HG03342 (cell line): Measurements from ENCODE around the gene IST1.
"Not testable (repeated sequence)": the region's sequence is repeated elsewhere in the genome, so short reads cannot be mapped to it uniquely, and the experiment has no call there.

ENCODE experiments used
- ATAC-seq: cut with Tn5 transposase; IDR thresholded peaks from one replicate; pipeline ENCODE4 v1.9.1; 2021; ENCODE audit warnings: mild to moderate bottlenecking, moderate library complexity; ENCODE audit not compliant: unreplicated experiment

The IST1 gene

DNA sequence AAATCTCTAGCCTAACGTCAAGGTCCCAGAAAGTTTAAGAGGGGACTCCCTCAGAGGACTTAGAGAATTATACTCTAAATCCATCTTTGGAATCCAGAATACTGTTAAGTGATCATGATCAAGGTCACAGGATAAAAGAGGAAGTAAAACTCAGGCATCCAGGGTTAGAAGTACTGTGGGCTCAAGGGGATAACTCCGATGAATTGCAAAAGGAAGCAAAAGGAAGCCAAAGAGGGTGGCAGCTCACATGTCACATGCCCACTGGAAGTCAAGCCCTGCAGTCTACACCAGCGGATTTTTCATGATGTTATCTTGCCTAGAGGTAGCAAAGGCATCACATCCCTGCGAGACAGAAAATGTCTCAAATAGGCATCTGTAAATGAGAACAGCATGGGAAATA, 15.2 kb upstream of the IST1 start:
- no peak for ATAC-seq

DNA sequence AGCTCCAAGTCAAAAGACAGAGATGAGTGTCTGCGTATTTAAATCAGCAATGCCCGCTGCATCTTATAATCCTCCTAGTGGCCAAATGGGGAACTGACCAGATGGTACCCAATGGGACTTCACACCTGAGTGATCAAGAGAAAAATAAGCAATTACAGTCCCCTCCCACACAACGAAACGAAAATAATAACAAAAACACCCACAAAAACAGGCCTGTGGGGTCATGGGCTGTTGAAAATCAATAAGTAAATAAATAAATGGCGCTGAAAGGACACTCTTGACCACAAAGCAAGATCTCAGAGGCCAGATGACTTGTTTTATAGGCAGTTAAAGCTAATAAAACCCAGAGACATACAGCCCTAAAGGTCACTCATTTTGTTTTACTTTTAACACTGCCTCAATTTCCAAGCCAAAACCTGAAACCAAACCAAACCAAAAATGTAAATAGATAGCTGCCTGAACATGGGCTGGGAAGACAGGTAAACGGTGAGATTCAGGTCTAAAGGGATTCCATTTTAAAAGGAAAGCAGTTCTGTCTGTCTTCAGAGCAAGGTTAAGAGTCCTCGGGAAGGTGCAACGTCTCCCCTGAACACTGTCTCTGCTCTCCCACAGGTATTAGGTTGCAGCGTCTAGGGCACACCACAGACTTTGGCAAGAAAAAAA, 12.7 kb upstream of the IST1 start:
- peak; percentile 43 for ATAC-seq

DNA sequence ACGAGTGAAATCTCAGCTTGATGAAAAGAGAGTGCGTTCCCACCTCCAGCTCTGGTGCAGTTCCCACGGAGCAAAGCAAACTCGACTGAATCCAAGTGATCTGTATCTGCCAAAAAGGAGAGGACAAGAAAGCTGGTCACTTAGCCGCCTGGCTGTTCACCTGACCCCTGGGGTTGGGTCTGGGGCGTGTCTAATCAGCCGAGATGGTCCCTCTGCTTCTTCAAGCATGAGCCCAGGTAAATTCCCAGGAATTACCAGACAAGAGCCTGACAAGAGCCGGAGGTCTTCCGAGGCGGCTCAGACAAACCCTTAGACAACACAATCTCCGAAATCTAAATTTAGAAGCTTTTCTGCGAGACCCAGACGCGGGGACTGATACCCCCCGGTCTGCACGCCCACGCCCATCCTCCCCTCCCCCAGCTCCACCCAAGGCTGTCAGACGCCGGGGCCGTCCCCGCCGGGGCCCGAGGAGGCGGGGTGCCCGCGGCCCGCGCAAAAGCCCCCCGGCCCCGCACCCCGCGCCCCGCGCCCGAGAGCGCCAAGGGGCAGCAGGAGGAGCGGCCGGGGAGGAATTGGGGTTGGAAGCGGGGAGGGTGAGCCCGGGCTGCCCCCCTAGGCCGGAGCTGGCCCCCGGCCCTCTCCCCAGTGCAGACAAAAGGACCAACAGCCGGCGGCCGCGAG, 12.0 kb upstream of the IST1 start:
- ATAC-seq: peak; percentile 38

DNA sequence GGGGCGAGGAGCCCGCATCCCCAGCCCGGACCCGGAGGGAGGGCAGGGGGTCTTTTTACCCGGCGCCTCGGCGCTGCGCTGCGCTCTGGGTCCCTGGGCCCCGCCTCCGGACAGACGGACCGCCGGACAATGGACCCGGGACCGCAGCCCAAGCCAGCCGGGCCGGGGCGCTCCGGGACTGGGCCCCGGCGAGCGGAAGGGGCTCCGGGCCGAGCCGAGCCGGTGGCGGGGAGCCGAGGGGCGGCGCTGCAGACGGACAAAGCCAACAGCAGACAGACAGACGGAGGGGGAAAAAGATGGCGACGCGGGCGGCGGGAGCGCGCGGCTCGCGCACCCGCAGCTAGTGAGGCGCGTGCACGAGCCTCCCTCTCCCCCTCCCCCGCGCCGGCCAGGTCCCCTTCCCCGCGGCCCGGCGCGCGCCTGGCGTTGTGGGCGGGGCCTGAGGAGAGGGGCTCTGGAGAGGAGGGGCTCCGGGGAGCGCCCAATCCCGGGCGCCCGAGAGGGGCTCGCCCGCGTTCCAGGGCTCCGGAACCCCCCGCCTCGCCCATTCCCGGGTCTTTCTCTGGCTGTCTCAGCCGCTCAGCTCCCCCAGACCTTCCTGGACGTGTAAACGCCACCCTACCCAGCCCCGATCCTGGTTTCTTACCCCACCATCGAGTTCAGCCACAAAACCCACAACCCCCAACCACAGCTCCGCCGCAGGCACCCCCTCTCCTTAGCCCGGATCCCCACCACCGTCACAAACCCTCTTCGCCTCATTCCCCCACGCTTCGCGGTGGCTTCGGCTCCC, 11.3 kb upstream of the IST1 start, which contains the start of gene ZNF821:
Gene ZNF821, minus strand, starts transcription at position 334 of the 790 bp plus-strand sequence. CDS start 4,236 bp downstream, outside the sequence.
- ATAC-seq: peak; percentile 45

DNA sequence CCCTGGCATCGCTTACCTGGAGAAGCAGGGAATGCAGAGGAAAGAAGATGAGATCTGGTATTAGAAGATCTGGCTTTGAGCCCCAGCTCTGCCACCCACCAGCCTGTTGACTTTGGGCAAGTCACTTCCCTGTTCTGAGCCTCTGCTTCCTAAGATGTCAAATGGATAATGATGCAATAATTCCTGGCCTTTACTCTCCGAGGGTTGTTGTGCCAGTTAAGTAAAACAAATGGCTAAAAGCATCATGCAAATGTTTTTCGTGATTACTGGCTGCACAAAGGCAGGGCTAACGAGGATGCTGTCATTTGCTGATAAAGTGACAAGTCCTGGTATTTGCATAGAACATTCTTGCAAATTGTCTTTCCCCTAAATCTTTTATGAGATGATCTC, 10.1 kb upstream of the IST1 start:
- ATAC-seq: no peak

DNA sequence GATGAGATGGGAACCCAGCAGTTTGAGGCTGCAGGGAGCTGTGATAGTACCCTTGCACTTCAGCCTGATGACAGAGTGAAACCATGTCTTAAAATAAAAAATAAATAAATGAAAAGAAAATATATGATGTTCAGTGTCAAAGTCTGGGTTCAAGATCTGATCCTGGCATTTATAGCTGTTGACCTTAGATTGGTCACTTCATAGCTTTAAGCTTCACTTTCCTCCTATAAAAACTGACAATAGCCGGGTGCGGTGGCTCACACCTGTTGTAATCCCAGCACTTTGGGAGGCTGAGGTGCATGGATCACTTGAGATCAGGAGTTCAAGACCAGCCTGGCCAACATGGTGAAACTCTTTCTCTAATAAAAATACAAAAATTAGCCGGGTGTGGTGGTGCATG, 6.2 kb upstream of the IST1 start:
- ATAC-seq: no peak

DNA sequence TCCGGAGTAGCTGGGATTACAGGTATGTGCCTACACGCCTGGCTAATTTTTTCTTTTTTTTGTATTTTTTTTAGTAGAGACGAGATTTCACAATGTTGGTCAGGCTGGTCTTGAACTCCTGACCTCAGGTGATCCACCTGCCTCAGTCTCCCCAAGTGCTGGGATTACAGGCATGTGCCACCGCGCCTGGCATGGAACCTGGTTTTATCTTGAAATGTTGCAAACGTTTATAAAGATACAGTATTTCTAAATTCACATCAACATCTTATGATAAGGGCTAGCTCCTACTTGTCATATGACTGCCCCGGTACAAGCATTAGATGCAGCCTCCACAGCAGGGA, 1.5 kb upstream of the IST1 start:
- ATAC-seq: no peak

DNA sequence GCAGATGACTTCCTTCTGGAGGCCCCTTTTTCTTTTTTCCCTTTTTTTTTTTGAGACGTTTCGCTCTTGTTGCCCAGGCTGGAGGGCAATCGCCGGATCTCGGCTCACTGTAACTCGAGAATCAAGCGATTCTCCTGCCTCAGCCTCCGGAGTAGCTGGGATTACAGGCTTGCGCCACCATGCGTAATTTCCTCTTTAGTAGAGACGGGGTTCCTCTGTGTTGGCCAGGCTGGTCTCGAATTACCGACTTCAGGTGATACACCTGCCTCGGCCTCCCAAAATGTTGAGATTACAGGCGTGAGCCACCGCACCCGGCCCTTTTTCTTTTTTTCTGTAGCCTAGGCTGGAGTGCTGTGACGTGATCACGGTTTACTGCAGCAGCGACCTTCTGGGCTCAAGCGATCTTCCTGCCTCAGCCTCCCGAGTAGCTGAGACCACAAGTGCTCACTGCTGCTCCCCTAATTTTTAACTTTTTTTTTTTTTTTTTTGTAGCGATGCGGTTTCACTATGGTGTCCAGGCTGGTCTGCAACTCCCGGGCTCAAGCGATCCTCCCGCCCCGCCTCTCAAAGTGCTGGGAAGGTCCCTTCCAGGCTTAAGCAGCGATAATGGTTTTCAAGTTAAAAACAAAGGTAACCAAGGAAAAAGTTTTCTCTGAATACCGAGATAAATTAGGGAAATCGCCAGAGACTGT, 956 bp upstream of the IST1 start:
- ATAC-seq: no peak

DNA sequence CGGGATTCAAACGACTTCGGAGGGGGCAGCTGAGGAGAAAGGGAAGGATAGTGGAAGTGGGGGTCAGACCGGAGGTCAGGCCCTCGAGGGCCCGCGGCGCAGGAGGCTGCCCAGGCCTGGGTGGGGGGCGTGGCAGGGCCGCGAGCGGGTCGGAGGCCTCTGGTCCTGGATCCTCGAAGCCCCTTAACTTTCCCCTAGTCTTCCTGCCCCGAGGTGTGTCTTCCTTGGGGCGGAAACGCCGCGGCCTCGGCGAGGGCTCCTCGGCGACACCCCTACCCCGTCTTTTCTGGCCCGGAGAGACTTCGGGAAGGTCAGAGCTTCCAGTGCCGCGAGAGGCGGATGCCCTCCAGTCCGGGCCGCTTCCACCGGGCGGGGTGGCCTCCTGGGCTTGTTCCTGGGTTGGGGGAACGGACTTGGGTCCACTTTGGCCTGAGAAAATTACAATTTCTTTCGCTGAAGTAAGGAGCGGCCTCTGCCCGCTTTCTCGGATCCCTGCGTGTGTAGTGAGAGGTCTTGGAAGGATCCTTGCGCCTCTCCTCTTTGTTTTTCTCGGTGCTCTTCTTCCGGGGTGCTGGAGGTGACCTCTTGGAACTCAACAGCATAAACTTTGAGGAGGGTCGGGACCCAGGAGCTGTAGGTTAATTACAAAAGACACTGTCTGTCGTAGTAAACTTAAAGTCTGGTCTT, 491 bp downstream of the IST1 start:
- ATAC-seq: peak; percentile 29

DNA sequence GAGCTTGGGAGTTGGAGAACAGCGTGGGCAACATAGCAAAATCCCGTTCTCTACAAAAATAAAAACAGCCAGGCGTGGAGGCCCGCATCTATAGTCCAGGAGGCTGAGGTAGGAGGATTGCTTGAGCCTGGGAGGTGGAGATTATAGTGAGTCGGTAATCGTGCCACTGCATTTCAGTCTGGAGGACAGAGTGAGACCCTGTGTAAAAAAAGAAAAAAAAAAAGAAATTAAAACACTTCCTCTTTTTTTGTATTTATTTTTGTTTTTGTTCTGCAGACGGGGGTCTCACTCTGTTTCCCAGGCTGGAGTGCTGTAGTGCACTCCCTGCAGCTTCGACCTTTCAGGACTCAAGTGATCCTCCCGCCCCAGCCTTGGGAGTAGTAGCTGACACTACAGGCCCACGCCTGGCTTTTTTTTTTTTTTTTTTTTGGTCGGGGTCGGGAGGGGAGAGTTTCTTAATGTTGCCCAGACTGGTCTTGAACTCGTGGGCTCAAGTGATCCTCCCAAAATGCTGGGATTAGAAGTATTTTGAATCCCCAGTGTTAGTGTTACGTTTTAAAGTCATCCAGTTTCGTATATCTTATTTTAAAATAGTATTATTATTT, 1.5 kb downstream of the IST1 start:
- ATAC-seq: no peak

DNA sequence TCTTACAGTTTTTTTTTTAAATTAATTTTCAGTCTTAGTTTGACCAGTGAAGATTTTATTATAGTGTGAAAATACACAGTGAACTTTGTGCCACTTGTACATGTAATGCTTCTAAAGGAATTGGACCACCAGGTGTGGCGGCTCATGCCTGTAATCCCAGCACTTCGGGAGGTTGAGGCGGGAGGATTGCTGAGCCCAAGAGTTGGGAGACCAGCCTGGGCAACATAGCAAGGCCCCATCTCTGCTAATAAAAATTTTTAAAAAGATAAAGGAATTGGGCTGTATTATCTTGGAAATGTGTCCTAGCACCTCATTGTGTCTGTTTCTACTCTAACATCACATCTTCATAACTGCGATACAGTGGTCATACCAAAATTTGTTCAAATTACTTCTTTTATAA, 3.8 kb downstream of the IST1 start:
- ATAC-seq: no peak

DNA sequence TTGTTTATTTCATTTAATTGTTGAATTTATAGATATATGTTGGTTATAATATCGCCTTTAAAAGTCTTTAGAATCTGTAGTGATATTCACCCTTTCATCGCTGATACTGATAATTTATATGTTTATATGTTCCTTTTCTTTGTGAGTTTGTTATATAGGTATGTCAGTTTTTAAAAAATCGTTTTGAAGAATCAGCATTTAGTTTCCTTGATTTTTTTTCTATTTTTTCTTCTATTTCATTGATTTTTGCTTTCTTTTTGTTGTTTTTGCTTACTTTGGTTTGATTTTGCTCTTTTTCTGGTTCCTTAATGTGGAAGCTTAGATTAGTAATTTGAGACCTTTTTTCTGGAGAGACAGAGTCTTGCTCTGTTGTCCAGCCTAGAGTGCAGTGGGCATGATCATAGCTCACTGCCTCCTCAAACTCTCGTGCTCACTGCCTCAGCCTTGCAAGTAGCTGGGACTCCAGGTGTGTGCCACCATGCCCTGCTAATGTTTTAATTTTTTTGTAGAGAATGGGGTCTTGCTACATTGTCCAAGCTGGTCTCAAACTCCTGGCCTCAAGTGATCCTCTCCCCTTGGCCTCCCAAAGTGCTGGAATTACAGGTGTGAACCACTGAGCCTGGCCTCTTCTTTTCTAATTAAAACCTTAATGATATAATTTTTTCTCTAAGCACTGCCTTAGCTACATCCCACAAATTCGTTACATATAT, 7.5 kb downstream of the IST1 start:
- ATAC-seq: no peak

DNA sequence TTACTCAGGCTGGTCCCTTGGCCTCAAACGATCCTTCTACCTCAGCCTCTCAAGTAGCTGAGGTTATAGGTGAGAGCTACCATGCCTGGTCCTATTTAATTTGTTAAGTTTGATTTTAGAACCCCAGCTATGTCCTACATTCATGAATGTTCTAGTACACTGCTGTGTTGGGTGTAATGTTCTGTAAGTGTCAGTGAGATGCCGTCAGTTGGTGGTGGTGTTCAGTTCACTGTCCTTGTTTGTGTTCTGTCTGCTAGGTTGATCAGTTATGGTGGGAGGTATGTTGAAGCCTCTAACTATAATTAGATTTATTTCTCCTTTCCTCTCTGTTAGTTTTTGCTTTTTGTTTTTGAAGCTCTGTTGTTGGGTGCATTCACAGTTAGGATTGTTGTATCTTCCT, 8.3 kb downstream of the IST1 start:
- no peak for ATAC-seq

DNA sequence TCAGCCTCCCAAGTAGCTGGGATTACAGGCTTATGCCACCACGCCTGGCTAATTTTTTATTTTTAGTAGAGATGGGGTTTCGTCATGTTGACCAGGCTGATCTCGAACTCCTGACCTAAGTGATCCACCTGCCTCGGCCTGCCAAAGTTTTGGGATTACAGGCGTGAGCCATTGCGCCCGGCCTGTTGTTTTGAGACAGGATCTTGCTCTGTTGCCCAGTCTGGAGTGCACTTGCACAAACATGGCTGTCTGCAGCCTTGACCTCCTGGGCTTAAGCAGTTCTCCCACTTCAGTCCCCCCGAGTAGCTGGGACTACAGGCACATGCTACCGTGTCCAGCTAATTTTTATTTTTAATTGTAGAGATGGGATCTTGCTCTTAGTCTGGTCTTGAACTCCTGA, 8.9 kb downstream of the IST1 start:
- ATAC-seq: no peak

DNA sequence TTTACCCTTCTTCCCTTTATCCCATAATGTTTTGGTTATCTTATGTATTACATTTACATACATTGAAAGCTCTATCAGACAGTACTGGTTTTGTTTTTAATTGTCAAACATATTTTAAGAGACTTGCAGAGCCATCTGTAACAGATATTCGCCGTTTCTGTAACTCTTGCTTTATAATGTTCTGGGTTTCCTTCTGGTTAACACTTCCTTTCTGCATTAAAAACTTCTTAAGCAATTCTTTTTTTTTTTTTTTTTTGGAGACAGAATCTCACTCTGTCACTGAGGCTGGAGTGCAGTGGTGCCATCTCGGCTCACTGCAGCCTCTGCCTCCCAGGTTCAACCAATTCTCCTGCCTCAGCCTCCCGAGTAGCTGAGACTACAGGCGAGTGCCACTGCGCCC, 10.4 kb downstream of the IST1 start:
- ATAC-seq: not testable (repeated sequence)

DNA sequence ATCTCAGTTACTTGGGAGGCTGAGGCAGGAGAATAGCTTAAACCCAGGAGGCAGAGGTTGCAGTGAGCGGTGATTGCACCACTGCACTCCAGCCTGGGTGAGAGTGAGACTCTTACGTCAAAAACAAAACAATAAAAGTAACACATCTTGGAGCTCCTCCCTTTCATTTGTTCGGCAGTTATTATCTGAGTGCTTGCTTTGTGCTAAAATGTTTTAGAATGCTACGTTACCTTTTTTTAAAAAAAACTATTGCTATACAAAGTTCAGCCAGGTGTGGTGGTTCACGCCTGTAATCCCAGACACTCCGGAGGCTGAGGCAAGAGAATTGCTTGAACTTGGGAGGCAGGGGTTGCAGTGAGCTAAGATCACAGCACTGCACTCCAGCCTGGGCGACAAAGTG, 15.8 kb downstream of the IST1 start:
- ATAC-seq: no peak

DNA sequence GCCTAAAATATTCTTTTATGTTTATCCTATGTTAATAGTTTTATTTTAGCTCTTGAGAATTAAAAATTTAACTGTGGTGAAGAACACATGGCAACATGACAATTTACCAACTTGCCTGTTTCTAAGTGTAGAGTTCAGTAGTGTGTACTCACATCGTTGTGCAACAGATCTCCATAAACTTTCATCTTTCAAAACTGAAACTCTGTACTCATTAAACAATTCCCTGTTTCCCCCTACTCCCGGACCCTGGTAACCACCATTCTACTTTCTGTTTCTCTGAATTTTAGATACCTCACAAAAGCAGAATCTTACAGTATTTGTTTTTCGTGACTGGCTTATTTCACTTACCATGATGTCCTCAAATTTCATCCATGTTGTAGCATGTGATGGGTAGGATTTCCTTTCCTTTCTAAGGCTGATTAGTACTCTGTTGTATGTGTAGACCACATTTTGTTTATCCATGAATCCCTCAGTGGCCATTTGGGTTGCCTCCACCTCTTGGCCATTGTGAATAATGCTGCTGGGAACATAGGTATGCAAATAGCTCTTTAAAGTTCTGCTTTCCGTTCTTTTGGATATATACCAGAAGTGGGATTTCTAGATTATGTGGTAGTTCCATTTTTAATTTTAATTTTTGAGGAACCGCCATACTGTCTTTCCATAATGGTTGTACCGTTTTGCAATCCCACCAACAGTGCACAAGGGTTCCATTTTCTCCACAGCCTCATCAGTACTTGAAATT, 17.4 kb downstream of the IST1 start:
- no peak for ATAC-seq

DNA sequence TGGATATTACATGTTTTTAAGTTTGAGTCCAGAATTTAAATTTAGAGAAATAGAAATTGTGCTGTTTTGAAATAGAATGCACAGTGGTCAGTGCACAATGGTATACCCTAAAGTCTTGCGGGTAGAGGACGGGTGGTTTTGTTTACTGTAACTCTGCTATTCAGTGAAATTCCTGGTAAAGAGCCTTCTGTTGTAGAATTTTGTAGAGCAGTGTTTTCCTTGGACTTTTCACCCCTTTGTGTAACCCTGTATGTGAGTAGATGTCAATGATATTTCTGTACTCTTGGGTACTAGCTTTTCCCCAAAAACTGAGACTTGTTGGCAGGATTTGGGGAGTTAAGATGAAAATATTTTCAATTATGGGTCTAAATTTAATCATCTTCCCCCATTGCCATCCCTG, 19.5 kb downstream of the IST1 start:
- no peak for ATAC-seq

DNA sequence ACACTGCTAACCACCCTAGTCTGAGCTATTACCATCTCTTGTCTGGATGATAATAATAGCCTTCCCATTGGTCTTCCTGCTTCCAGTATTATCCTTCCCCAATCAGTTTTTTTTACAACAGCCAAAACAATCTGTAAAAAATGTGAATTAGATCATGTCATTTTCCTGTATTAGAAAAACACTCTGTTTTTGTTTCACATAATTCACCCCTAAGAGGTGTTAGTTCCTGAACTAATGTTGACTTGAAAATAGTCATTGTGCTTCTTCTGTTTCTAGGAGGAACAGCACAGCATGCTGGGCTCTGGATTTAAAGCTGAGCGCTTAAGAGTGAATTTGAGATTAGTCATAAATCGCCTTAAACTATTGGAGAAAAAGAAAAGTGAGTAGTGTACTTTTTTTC, 20.0 kb downstream of the IST1 start:
- no peak for ATAC-seq
